Measurements from ENCODE around the gene KCNH6. TPM values are rescaled to one million over a fixed set of nuclear protein-coding genes. Genes with fewer than 3 reads are reported as not detected.

Gene KCNH6
- total RNA-seq, 4 donors from 2014 or later, result not detected

DNA sequence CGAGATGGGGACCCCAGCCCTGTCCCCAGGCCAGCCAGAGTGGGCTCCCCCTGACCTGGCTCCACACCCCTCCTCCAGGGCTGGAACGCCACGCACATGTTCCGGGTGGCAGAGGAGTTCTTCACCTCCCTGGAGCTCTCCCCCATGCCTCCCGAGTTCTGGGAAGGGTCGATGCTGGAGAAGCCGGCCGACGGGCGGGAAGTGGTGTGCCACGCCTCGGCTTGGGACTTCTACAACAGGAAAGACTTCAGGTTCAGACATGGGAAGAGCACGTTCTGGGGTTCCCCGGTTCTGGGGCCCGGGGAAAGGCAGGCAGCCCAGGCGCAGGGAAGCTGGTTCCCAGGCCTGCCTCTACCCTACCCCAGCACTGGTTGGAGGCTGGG, 41.7 kb upstream of the KCNH6 start:
- TF ChIP-seq, protein P1, sequence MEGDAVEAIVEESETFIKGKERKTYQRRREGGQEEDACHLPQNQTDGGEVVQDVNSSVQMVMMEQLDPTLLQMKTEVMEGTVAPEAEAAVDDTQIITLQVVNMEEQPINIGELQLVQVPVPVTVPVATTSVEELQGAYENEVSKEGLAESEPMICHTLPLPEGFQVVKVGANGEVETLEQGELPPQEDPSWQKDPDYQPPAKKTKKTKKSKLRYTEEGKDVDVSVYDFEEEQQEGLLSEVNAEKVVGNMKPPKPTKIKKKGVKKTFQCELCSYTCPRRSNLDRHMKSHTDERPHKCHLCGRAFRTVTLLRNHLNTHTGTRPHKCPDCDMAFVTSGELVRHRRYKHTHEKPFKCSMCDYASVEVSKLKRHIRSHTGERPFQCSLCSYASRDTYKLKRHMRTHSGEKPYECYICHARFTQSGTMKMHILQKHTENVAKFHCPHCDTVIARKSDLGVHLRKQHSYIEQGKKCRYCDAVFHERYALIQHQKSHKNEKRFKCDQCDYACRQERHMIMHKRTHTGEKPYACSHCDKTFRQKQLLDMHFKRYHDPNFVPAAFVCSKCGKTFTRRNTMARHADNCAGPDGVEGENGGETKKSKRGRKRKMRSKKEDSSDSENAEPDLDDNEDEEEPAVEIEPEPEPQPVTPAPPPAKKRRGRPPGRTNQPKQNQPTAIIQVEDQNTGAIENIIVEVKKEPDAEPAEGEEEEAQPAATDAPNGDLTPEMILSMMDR (IDR thresholded peaks at IDR 0.05), result no peak
- DNase-seq (ENCODE audit: low spot score) (no peak), ATAC-seq (ENCODE audit: low FRiP score) (no peak)

DNA sequence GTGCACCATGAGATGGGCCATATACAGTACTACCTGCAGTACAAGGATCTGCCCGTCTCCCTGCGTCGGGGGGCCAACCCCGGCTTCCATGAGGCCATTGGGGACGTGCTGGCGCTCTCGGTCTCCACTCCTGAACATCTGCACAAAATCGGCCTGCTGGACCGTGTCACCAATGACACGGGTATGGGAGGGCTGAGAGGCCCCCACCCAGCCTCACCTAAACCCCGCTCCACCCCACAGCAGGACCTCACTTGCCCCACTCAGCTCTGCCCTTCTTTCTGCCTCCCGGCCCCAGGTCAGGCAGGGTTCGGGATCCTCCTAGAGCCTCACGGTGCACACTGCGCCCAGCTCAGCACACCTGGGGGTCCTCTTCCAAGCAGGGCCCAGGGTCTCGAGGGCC, 40.6 kb upstream of the KCNH6 start:
- ATAC-seq (ENCODE audit: low FRiP score) (no peak), DNase-seq (ENCODE audit: low spot score) (no peak)
- TF ChIP-seq, protein P1 (IDR thresholded peaks at IDR 0.05), result no peak

GRCh38 chr17:63483038-63483437, 40.1 kb upstream of the KCNH6 start:
- no peak for DNase-seq (ENCODE audit: low spot score)
- ATAC-seq (ENCODE audit: low FRiP score), result no peak
- TF ChIP-seq, protein P1 (IDR thresholded peaks at IDR 0.05), result no peak

DNA sequence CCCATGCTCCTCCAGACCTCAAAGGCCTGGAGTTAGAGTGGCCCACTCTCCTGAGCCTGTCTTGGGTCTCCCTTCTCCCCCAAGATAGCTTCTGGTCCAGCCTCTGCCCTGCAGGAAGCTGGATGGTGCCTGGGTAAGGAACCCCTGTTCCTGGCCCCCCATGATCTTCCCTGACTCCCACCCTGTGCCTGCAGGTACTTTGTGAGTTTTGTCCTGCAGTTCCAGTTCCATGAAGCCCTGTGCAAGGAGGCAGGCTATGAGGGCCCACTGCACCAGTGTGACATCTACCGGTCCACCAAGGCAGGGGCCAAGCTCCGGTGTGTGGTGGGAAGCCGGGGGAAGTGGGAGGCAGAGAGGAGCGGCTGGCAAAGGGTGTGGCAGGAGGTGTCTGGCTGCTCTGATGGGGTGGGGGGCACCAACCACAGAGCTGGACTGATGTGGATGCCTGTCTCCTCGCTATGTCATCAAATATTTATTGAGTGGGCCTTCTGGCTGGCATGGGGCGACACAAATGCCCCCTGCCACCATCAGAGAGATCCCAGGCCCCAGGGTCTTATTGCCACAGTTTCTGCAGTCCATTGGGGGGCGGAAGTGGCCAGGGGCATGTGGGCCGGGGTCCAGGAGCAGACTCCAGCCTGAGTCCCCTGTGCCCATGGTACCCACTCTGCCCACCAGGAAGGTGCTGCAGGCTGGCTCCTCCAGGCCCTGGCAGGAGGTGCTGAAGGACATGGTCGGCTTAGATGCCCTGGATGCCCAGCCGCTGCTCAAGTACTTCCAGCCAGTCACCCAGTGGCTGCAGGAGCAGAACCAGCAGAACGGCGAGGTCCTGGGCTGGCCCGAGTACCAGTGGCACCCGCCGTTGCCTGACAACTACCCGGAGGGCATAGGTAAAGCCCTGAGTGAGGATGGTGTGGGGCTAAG, 39.2 kb upstream of the KCNH6 start:
- ATAC-seq (ENCODE audit: low FRiP score), result no peak
- TF ChIP-seq, protein P1 (IDR thresholded peaks at IDR 0.05), result no peak
- no peak for DNase-seq (ENCODE audit: low spot score)

DNA sequence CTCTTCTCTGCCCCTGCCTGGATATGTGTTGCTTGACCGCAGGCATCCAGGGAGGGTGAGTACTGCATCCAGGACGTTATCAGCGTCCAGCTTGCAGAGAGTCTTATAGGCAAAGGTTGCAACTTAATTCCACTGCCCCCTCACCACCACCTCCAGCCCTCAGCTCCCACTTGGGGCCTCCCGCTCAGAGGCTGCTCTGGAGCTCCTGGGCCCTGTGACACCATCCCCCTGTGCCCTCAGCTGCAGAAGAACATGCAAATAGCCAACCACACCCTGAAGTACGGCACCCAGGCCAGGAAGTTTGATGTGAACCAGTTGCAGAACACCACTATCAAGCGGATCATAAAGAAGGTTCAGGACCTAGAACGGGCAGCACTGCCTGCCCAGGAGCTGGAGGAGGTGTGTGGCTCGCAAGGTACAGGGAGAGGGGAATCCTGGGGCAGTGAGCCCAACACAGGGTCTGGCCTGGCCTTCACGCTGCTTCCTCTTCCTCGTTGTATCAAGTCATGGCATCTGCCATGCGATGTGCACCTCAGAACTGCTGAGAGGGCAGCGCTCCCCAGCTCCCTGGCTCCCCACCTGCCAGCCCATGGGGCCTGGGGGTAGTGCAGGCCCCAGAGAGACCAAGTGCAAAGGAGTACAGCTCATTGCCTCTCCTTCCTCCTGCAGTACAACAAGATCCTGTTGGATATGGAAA, 36.7 kb upstream of the KCNH6 start:
- ATAC-seq (ENCODE audit: low FRiP score), result no peak
- DNase-seq (ENCODE audit: low spot score), result no peak
- TF ChIP-seq, protein P1 (IDR thresholded peaks at IDR 0.05), result no peak

DNA sequence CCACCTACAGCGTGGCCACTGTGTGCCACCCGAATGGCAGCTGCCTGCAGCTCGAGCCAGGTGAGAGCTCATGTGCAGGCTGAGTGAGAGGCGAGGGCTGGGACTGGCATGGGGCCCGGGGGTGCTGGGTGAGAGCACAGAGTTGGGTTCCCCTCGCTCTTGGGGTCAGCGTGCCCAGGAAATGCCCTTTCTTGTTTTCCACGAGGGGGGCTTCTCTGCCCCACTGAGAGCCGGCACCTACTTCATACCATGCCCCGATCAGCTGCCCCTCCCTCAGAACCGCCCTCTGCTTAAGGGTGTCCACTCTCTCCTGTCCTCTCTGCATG, 36.2 kb upstream of the KCNH6 start:
- TF ChIP-seq, protein P1 (IDR thresholded peaks at IDR 0.05), result no peak
- no peak for DNase-seq (ENCODE audit: low spot score)
- no peak for ATAC-seq (ENCODE audit: low FRiP score)

Measured in omental fat pad (tissue), 4 donors.